HL-60 (cell line): ENCODE results near the gene DLEU7.

Experiments used
- CTCF ChIP-seq: IDR thresholded peaks from one replicate; pipeline ENCODE4 v1.5.1; 2011; ENCODE audit warnings: low read length, control low read depth, inconsistent platforms; ENCODE audit not compliant: insufficient read depth
- POLR2AphosphoS5 ChIP-seq: IDR thresholded peaks from 2 replicates; pipeline ENCODE4 v1.6.1; 2012; ENCODE audit warnings: low read depth
- SPI1 ChIP-seq: IDR thresholded peaks from 2 replicates; pipeline ENCODE4 v1.6.1; 2012; ENCODE audit warnings: low read depth, mild to moderate bottlenecking, borderline replicate concordance

- TF ChIP-seq CTCF, result no peak
- no peak for TF ChIP-seq SPI1
- TF ChIP-seq POLR2AphosphoS5, result no peak
Observed at GRCh38 chr13:50839828-50840227, 3.7 kb downstream of the DLEU7 start.
